ENCODE results near the gene KDM8. TPM values are rescaled to one million over a fixed set of nuclear protein-coding genes. Genes with fewer than 3 reads are reported as not detected.

KDM8 gene
- polyA plus RNA-seq, 12 donors, result 4.1 to 21.3 (median 5.9) TPM; not detected in 1

DNA sequence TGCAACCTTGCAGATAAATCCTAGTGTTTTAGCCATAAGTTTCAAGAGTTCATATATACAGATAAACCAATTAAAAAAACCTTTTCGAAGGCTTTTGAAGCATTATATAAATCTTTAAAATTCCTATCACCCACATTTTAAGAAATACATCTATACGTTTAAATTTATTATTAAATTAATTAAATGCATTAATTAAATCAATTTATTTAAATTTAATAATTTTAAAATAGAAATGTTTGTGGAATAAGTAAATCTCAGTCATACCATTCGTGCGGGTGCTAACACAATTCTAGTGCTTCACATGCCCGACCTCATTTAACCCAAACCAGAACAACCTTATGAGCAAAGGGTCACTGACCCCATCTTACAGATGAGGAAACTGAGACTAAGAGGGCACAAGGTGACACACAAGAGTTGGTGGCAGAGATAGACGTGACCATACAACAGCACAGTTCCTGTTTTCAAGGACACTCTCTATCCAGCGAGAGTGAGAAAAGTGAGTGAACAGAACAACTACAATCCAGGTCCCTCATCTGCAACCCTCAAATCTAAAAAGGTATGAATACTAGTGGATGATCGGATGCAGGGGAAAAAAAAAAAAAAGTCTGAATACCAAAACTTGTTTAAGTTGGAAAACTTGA is 63.8 kb downstream of the KDM8 start:
- DNase-seq, result no peak

GRCh38 chr16:27268376-27269299 is 65.3 kb downstream of the KDM8 start, which contains the start of gene NSMCE1:
NSMCE1 (minus strand) TSS chr16:27268772; CDS start chr16:27257570, 11,202 bp downstream.
- peak; percentile 98 for DNase-seq

GRCh38 chr16:27269300-27270150 is 66.2 kb downstream of the KDM8 start:
- DNase-seq, result no peak

DNA sequence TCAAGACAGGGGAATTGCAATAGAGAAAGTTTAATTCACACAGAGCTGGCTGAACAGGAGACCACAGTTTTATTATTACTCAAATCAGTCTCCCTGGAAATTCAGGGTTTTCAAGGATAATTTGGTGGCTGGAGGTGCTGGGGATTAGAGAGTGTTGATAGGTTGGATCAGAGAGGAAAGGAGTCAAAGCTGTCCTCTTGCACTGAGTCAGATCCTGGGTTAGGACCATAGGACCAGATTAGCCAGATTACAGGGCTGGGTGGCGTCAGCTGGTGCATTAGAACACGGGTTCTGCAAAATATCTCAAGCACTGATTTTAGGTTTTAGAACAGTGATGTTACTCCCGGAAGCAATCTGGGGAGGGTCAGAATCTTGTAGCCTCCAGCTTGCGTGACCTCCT is 67.0 kb downstream of the KDM8 start:
- DNase-seq, result no peak

Other genes starting within 250 kb of the KDM8 start
- under 1 TPM in 2 of 12 donors, not detected in 10; 0.07 to 0.09 TPM for gene C16orf82, start 136.6 kb upstream of the KDM8 start, polyA plus RNA-seq (ENCODE audit: insufficient read length in 12 of 12)
- 100 to 1,000 TPM in 1 of 12 donors, 10 to 100 TPM in 10, not detected in 1; 41.9 to 190 (median 51.5) TPM for gene NSMCE1, start 65.2 kb downstream of the KDM8 start, polyA plus RNA-seq (ENCODE audit: insufficient read length in 12 of 12)
- 10 to 100 TPM in 9 of 12 donors, 1 to 10 TPM in 2, not detected in 1; 8.6 to 39.4 (median 13.2) TPM for gene IL4R, start 110.4 kb downstream of the KDM8 start, polyA plus RNA-seq (ENCODE audit: insufficient read length in 12 of 12)
- 1 to 10 TPM in 1 of 12 donors, under 1 TPM in 9, not detected in 2; 0.16 to 1.1 (median 0.37) TPM for gene IL21R, start 198.6 kb downstream of the KDM8 start, polyA plus RNA-seq (ENCODE audit: insufficient read length in 12 of 12)

All from muscle of arm (tissue), 12 donors.